ENCODE results near the gene ZBTB49. TPM values are rescaled to one million over a fixed set of nuclear protein-coding genes. Genes with fewer than 3 reads are reported as not detected.
A peak's percentile ranks its signal among the peaks of the same experiment; 100 is the strongest.

ZBTB49 gene
- total RNA-seq, 1 donor, result 6.8 TPM

DNA sequence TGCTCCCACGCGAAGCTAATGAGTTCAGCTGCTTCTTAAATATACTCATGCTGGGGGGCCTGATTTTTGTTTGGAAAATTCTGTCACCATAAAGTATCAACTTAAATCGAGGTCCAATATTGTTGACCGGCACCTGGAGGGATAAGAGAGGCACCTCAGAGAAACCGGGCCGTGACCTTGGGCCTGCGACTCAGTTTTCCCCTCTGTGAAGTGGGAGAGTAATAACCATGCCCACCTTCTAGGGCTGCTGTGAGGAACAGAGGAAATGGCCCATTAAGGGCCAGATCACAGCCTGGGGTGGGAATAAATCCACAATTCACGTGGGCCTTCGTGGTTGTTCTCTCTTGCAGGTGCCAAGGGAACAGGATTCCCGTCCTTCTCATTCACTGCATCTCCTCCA, 39.4 kb downstream of the ZBTB49 start:
- DNase-seq (ENCODE audit: low read depth), result no peak

DNA sequence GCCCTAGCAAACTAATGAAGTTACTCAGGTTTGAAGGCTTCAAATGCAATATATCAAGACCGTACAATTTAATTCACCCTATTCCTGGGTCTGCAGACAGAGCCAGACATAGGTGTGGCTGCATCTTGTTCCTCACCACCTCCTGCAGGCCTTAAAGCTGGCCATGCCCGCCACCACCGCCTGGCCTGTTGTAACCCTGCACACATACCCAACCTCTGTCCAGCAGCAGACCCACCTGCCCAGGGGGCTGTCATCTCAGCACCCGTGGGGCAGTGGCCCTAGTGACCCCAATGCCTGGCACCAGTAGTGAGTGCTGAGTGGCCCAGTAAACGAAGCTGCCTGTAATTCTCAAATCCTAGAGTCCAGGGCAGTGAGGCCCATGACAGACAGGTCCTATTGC, 40.7 kb downstream of the ZBTB49 start:
- no peak overlapping the region for H3K4me3 ChIP-seq (ENCODE audit: low read depth, low read length)
- DNase-seq (ENCODE audit: low read depth), result no peak
- TF ChIP-seq, protein P1, sequence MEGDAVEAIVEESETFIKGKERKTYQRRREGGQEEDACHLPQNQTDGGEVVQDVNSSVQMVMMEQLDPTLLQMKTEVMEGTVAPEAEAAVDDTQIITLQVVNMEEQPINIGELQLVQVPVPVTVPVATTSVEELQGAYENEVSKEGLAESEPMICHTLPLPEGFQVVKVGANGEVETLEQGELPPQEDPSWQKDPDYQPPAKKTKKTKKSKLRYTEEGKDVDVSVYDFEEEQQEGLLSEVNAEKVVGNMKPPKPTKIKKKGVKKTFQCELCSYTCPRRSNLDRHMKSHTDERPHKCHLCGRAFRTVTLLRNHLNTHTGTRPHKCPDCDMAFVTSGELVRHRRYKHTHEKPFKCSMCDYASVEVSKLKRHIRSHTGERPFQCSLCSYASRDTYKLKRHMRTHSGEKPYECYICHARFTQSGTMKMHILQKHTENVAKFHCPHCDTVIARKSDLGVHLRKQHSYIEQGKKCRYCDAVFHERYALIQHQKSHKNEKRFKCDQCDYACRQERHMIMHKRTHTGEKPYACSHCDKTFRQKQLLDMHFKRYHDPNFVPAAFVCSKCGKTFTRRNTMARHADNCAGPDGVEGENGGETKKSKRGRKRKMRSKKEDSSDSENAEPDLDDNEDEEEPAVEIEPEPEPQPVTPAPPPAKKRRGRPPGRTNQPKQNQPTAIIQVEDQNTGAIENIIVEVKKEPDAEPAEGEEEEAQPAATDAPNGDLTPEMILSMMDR (IDR thresholded peaks at IDR 0.05; ENCODE audit: insufficient read depth, low read length), result no peak

More for the DNA sequence above, 39.4 kb downstream of the ZBTB49 start:
- TF ChIP-seq, protein P1 (IDR thresholded peaks at IDR 0.05; ENCODE audit: insufficient read depth, low read length), result no peak
- H3K4me3 ChIP-seq (ENCODE audit: low read depth, low read length), result no peak overlapping the region

DNA sequence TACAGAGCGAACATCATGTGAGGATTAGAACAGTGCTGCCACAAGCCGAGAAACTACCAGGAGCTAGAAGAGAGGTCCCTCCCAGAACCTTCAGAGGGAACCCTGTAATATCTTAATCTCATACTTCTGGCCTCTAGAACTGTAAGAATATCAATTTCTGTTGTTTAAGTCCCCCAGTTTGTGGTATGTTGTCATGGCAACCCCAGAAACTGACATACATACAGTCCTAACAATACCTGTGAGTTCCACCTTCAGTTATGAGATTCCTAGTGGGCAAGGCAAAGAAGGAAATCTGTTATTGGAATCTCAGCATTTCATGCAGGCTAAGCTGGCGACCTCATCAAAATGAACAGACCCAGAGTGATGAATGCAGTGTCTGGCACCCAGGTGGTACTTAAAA, 42.5 kb downstream of the ZBTB49 start:
- TF ChIP-seq, protein P1 (IDR thresholded peaks at IDR 0.05; ENCODE audit: insufficient read depth, low read length), result no peak
- no peak overlapping the region for H3K4me3 ChIP-seq (ENCODE audit: low read depth, low read length)
- no peak for DNase-seq (ENCODE audit: low read depth)

DNA sequence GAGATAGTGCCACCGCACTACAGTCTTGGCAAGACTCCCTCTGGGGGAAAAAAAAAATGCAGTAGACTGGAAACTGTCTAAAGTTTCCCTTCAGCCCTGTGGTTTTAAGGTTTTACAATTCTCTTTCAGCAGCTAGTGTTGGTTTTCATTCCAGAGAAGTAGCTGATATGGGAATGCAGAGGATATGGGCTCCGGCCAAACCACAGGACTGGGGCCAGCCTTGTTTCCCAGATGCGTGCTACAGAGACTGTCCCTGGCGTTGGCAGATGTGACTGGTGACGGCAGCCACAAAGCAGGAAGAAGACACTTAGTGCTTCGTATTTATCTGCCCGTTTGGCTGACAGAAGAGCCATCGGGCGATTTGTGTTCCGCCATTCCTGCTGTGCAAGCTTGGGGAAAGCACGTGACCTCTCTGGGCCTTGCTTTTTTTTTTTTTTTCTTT, 43.2 kb downstream of the ZBTB49 start:
- DNase-seq (ENCODE audit: low read depth), result peak; percentile 84

DNA sequence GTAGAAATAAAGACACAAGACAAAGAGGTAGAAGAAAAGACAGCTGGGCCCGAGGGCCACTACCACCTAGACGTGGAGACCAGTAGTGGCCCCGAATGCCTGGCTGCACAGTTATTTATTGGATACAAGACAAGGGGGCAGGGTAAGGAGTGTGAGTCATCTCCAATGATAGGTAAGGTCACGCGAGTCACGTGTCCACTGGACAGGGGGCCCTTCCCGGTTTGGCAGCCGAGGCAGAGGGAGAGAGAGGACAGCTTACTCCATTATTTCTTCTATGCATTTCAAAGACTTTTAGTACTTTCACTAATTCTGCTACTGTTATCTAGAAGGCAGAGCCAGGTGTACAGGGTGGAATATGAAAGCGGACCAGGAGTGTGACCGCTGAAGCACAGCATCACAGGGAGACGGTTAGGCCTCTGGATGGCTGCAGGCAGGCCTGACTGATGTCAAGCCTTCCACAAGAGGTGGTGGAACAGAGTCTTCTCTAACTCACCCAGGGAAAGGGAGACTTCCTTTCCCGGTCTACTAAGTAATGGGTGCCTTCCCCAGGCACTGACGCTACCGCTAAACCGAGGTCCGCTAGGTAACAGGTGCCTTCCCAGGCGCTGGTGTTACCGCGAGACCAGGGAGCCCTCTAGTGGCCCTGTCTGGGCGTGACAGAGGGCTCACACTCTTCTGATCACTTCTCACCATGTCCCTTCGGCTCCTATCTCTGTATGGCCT, 44.9 kb downstream of the ZBTB49 start:
- no peak overlapping the region for H3K4me3 ChIP-seq (ENCODE audit: low read depth, low read length)
- peak; percentile 48 for DNase-seq (ENCODE audit: low read depth)
- TF ChIP-seq, protein P1 (IDR thresholded peaks at IDR 0.05; ENCODE audit: insufficient read depth, low read length), result peak; percentile 87

More for the DNA sequence above, 43.2 kb downstream of the ZBTB49 start:
- TF ChIP-seq, protein P1 (IDR thresholded peaks at IDR 0.05; ENCODE audit: insufficient read depth, low read length), result no peak
- H3K4me3 ChIP-seq (ENCODE audit: low read depth, low read length), result no peak overlapping the region

DNA sequence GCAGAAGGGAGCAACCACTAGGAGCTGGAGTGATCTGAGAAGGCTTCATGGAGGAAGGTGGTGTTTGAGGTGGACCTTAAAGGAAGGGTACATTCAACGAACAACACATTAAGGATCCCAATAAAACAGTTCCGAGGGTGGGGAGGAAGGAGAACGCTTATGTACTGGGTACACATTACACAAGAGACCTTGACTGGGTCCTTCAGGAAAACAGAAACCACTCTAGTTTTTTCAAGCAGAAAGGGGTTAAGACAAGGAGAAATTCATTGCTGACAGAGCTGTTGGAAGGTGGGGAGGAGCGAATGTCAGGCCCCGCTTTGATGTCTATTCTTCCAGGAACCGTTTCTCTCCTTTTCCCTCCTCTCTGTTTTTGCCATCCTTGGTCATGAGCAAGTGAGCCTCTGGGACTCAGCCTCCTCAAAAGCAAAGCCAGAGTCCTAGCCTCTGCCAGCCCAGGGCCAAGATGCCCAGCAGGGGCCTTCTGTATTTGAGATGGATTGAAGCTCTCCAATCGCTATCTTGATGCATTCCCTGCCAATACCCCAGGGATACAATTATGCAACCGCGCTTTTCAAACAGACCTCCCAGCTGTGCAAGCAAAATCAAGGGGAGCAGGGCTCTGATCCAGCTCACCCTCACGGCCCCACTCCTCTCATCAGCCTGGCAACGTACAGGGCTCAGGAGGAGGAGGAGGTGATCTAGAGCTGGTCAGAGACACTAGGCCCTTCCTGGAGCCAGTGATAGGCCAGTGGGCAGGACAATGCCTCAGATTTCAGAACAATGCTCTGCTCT, 48.4 kb downstream of the ZBTB49 start:
- H3K4me3 ChIP-seq (ENCODE audit: low read depth, low read length), result no peak overlapping the region
- TF ChIP-seq, protein P1 (IDR thresholded peaks at IDR 0.05; ENCODE audit: insufficient read depth, low read length), result no peak
- no peak for DNase-seq (ENCODE audit: low read depth)

Data from fibroblast of the aortic adventitia (primary cell).